Measurements from ENCODE around the gene RETREG3. TPM values are rescaled to one million over a fixed set of nuclear protein-coding genes. Genes with fewer than 3 reads are reported as not detected.

RETREG3 gene
- total and polyA plus RNA-seq, 10 donors: 20.3 to 87.5 (median 77.1) TPM

DNA sequence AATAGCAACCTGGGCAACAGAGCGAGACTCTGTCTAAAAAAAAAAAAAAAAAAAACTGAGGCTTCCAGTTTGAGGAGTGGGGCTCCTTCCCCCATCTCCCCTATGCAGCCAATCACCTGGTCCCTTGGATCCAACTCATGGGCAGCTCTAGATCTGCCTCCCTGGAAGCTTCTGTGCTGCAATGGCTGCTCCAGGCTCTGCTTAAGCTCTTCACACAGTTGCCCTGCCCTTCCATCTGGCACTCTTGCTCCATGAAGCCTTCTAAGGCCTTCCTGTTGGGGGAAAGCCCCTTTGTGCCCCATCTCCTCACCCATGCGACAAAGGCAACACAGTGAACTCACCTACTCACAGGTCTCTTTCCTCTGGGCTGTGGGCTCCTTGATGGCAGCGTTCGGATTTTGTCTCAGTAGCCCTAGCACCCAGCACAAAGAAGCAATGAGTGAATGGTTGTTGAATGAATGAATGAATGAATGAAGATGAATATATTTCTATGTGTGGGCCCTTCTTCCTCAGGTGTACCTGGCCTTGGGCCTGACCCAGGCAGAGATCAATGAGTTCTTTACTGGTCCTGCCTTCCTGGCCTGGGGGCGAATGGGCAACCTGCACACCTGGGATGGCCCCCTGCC, 71.2 kb downstream of the RETREG3 start:
- Histone ChIP-seq H3K4me3 (no peak overlapping the region), H3K27ac (peak overlapping the region in 2 of 8 donors; percentile 9 to 92), H3K4me1 (peaks cover 15 to 62% (median 32%) of the 10 kb centered on the region in 6 donors), H3K9me3 (no peaks in the 10 kb centered on the region), H3K27me3 (replicated peaks in 1 of 7) (no peaks in the 10 kb centered on the region), H3K36me3 (peaks cover 0 to 56% (median 34%) of the 10 kb centered on the region in 6 donors)
- 90 to 95% (median 92%) methylated on average over 5 of the region's 5 CpGs for WGBS, 5 donors
- DNase-seq: no peak
- no peak for TF ChIP-seq POLR2AphosphoS5 (IDR thresholded peaks at IDR 0.05)
- TF ChIP-seq, protein P1, sequence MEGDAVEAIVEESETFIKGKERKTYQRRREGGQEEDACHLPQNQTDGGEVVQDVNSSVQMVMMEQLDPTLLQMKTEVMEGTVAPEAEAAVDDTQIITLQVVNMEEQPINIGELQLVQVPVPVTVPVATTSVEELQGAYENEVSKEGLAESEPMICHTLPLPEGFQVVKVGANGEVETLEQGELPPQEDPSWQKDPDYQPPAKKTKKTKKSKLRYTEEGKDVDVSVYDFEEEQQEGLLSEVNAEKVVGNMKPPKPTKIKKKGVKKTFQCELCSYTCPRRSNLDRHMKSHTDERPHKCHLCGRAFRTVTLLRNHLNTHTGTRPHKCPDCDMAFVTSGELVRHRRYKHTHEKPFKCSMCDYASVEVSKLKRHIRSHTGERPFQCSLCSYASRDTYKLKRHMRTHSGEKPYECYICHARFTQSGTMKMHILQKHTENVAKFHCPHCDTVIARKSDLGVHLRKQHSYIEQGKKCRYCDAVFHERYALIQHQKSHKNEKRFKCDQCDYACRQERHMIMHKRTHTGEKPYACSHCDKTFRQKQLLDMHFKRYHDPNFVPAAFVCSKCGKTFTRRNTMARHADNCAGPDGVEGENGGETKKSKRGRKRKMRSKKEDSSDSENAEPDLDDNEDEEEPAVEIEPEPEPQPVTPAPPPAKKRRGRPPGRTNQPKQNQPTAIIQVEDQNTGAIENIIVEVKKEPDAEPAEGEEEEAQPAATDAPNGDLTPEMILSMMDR (IDR thresholded peaks at IDR 0.05 in 8 of 11, conservative IDR thresholded peaks at IDR 0.05 in 3 of 11): no peak
- no peak for TF ChIP-seq POLR2A (IDR thresholded peaks at IDR 0.05)
- intact Hi-C loops (cut with DNase I; ENCODE audit: low total_unique reads): no loop called here

DNA sequence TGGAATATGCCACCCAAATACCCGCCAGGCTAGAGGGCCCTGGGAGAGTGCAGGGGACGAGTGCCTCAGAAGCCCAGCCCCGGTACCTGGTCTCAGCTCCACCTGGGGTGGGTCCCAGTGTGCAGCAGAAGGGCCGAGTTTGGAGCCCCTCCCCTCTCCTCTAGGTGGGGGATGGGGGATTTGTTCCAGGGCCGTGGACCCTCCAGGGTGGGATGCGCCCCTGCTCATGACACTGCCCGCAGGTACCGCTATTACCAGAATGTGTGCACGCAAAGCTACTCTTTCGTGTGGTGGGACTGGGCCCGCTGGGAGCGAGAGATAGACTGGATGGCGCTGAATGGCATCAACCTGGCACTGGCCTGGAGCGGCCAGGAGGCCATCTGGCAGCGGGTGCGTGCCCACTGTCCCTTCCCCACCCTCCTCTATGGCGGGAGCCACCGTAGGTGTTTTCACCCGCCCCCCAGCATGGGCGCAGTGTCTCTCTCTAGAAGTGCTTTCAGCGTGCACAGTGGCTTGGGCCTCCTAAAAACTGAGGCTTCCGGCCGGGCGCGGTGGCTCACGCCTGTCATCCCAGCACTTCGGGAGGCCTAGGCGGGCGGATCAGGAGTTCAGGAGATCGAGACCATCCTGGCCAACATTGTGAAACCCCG, 71.9 kb downstream of the RETREG3 start:
- TF ChIP-seq POLR2AphosphoS5 (IDR thresholded peaks at IDR 0.05) (peak in 1 of 3 donors; percentile 5), POLR2A (IDR thresholded peaks at IDR 0.05) (no peak)
- peak overlapping the region; percentile 69 to 98 (median 90) for H3K27ac ChIP-seq
- peaks cover 0 to 49% (median 28%) of the 10 kb centered on the region in 6 donors for H3K36me3 ChIP-seq
- H3K27me3 ChIP-seq (replicated peaks in 1 of 7): no peaks in the 10 kb centered on the region
- no peaks in the 10 kb centered on the region for H3K9me3 ChIP-seq
- H3K4me1 ChIP-seq: peaks cover 15 to 68% (median 36%) of the 10 kb centered on the region in 6 donors
- 86 to 94% (median 90%) methylated on average over 20 to 31 of the region's 31 CpGs for WGBS, 5 donors
- no peak for DNase-seq
- intact Hi-C loops (cut with DNase I; ENCODE audit: low total_unique reads): no loop called here
- peak overlapping the region in 7 of 8 donors; percentile 64 to 95 (median 72) for H3K4me3 ChIP-seq

DNA sequence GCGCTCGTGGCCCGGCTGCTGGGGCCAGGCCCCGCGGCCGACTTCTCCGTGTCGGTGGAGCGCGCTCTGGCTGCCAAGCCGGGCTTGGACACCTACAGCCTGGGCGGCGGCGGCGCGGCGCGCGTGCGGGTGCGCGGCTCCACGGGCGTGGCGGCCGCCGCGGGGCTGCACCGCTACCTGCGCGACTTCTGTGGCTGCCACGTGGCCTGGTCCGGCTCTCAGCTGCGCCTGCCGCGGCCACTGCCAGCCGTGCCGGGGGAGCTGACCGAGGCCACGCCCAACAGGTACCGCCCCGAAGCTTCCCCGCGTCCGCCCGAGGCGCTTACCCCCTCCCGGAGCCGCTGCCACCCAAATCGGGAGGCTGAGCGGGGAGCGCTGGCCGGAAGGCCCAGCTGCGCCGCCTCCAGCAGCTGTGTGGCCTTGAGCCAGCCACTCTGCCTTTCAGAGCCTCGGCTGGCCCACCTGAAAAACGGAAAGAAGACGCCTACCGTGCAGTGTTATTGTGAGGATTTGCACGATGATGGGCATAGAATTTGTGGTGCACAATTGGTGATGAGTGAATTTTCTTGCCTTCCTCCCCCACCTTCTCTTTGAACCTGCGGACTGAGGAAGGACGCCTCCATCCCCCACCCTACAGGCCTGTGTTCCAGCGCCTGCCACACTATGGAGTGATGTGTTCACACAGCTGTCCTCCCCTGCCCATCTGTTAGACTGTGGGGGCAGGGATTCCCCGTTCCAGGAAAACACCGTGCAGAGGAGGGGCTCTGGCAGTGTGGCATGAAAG, 72.6 kb downstream of the RETREG3 start:
- peak overlapping the region; percentile 33 to 95 (median 72) for H3K4me3 ChIP-seq
- WGBS, 5 donors: 0 to 1% (median 1%) methylated on average over 28 to 65 of the region's 65 CpGs
- no peaks in the 10 kb centered on the region for H3K27me3 ChIP-seq (replicated peaks in 1 of 7)
- peak; percentile 96 for DNase-seq
- intact Hi-C loops (cut with DNase I; ENCODE audit: low total_unique reads): no loop called here
- peaks cover 0 to 42% (median 22%) of the 10 kb centered on the region in 6 donors for H3K36me3 ChIP-seq
- H3K9me3 ChIP-seq: no peaks in the 10 kb centered on the region
- TF ChIP-seq POLR2A (IDR thresholded peaks at IDR 0.05): no peak
- peak in 1 of 3 donors; percentile 59 for TF ChIP-seq POLR2AphosphoS5 (IDR thresholded peaks at IDR 0.05)
- TF ChIP-seq, protein P1 (IDR thresholded peaks at IDR 0.05 in 8 of 11, conservative IDR thresholded peaks at IDR 0.05 in 3 of 11): peak in 1 of 11 experiments; percentile 11
- H3K4me1 ChIP-seq: peaks cover 15 to 67% (median 41%) of the 10 kb centered on the region in 6 donors
- H3K27ac ChIP-seq: peak overlapping the region; percentile 69 to 98 (median 90)

DNA sequence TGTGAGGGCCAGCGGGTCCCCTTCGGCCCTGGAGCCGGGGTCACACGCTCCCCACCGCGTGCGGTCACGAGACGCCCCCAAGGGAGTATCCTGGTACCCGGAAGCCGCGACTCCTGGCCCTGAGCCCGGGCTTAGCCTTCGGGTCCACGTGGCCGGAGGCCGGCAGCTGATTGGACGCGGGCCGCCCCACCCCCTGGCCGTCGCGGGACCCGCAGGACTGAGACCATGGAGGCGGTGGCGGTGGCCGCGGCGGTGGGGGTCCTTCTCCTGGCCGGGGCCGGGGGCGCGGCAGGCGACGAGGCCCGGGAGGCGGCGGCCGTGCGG, 73.2 kb downstream of the RETREG3 start, which contains the start of gene NAGLU:
Gene NAGLU, plus strand, starts transcription at position 194 of the 324 bp plus-strand sequence. Its CDS starts 32 bp downstream, at position 226.
- peak; percentile 99 for DNase-seq
- peak within 1 kb of the TSS; percentile 33 to 95 (median 72) for H3K4me3 ChIP-seq
- WGBS, 5 donors: 0 to 1% (median 0%) methylated on average over 17 to 40 of the region's 40 CpGs
- intact Hi-C loops (cut with DNase I; ENCODE audit: low total_unique reads): no loop called here
- peak within 1 kb of the TSS; percentile 69 to 98 (median 90) for H3K27ac ChIP-seq
- no peaks in the 10 kb centered on the region for H3K9me3 ChIP-seq
- TF ChIP-seq, protein P1 (IDR thresholded peaks at IDR 0.05 in 8 of 11, conservative IDR thresholded peaks at IDR 0.05 in 3 of 11): peak in 2 of 11 experiments; percentile 13 to 23
- TF ChIP-seq POLR2AphosphoS5 (IDR thresholded peaks at IDR 0.05) (peak; percentile 89 to 94 (median 90)), POLR2A (IDR thresholded peaks at IDR 0.05) (peak in 1 of 3 donors; percentile 68)
- H3K4me1 ChIP-seq: peaks cover 15 to 67% (median 46%) of the 10 kb centered on the region in 6 donors
- peaks cover 0 to 36% (median 16%) of the 10 kb centered on the region in 6 donors for H3K36me3 ChIP-seq
- H3K27me3 ChIP-seq (replicated peaks in 1 of 7): no peaks in the 10 kb centered on the region
